ENCODE measurements around the gene INKA2. TPM values are rescaled to one million over a fixed set of nuclear protein-coding genes. Genes with fewer than 3 reads are reported as not detected.

The INKA2 gene
- total RNA-seq, 1 experiment from 2014 or later = 3.5 TPM

DNA sequence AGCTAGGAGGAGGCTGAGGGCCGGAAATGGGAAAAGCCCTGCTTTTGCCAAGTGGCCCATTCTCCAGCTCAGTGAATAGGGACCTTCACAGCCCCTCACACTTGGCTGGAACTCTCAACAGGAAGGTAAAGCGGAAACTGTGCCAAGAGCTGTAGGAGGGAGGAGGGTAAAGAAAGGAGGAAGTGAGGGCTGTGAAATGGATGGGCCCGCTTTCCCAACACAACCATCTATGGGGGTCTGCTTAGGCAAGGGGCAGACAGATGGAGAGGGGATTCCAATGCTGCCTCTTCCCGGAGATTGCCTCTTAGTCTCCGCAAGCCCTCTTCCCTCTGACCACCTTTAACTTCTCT is 5.2 kb downstream of the INKA2 start:
- no peaks in the 10 kb centered on the region for H3K9me3 Mint-ChIP-seq (ENCODE audit: unreplicated experiment)
- intact Hi-C loops (cut with micrococcal nuclease) = no loop called here
- no peak overlapping the region for H3K27ac Mint-ChIP-seq (ENCODE audit: low read depth, unreplicated experiment)
- ChIA-PET CTCF (interaction anchor here (9.9 kb wide), 1 partner anchor 19 kb away, joined by 94 read pairs; no protein-coding TSS in a partner anchor), POLR2A (interaction anchor here (1.0 kb wide), 1 partner anchor 21 kb away, joined by 4 read pairs; no protein-coding TSS in a partner anchor)
- H3K4me1 Mint-ChIP-seq (ENCODE audit: insufficient read depth, unreplicated experiment) = peaks cover 12% of the 10 kb centered on the region
- TF ChIP-seq, protein P1, sequence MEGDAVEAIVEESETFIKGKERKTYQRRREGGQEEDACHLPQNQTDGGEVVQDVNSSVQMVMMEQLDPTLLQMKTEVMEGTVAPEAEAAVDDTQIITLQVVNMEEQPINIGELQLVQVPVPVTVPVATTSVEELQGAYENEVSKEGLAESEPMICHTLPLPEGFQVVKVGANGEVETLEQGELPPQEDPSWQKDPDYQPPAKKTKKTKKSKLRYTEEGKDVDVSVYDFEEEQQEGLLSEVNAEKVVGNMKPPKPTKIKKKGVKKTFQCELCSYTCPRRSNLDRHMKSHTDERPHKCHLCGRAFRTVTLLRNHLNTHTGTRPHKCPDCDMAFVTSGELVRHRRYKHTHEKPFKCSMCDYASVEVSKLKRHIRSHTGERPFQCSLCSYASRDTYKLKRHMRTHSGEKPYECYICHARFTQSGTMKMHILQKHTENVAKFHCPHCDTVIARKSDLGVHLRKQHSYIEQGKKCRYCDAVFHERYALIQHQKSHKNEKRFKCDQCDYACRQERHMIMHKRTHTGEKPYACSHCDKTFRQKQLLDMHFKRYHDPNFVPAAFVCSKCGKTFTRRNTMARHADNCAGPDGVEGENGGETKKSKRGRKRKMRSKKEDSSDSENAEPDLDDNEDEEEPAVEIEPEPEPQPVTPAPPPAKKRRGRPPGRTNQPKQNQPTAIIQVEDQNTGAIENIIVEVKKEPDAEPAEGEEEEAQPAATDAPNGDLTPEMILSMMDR (IDR thresholded peaks at IDR 0.05; ENCODE audit: unreplicated experiment) = no peak
- no peaks in the 10 kb centered on the region for H3K36me3 Mint-ChIP-seq (ENCODE audit: insufficient read depth, unreplicated experiment)
- no peaks in the 10 kb centered on the region for H3K27me3 Mint-ChIP-seq (ENCODE audit: insufficient read depth, unreplicated experiment)
- BruUV-seq (replicated peaks) = no TSS peak
- H3K4me3 Mint-ChIP-seq (ENCODE audit: unreplicated experiment) = no peak overlapping the region
- no peak for DNase-seq (ENCODE audit: unreplicated experiment)

DNA sequence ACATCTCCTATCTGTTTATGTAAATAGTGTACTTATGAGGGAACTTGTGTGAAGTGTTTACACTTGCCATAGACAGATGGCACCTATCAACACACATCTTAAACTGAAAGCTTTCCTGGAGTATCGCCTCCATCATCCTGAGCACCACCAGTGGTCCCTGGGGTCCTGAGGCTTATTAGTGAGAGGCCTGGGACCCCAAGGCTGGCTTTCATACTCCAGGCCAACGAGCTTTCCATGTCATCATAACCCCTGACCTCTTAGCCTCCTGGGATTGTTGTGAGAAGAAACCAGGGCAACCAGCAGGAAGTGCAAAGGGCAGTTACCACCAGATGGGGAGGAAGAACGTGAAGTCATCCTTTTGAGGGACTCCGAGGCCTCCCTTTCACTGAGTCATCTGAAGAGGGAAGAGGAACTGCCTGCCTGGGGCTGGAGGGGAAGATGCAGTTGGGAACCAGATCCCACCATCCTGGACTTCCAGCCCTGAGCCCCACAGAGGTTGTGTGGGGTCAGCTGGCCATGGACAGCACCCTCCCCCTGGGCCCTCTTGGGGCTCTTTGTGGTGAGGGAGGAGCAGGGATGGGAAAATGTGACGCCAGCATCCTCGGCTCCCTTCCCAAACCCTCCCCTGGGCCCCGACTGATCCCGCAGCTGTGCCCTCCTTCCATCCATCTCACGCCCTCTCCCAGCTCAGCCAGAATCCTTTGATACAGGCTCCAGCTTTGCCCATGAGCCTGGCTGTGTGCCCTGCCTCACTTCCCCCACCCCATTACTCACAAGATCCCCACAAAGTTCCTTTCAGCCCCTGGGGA is 5.8 kb downstream of the INKA2 start:
- no peaks in the 10 kb centered on the region for H3K36me3 Mint-ChIP-seq (ENCODE audit: insufficient read depth, unreplicated experiment)
- H3K4me1 Mint-ChIP-seq (ENCODE audit: insufficient read depth, unreplicated experiment) = peaks cover 12% of the 10 kb centered on the region
- ChIA-PET CTCF (interaction anchor here (2.0 to 9.9 kb wide), 2 partner anchors 14 to 18 kb away, joined by 11 to 94 read pairs; no protein-coding TSS in a partner anchor), POLR2A (interaction anchor here (1.0 kb wide), 1 partner anchor 22 kb away, joined by 4 read pairs; no protein-coding TSS in a partner anchor)
- TF ChIP-seq, protein P1 (IDR thresholded peaks at IDR 0.05; ENCODE audit: unreplicated experiment) = no peak
- BruUV-seq (replicated peaks) = no TSS peak
- no peaks in the 10 kb centered on the region for H3K9me3 Mint-ChIP-seq (ENCODE audit: unreplicated experiment)
- H3K27ac Mint-ChIP-seq (ENCODE audit: low read depth, unreplicated experiment) = no peak overlapping the region
- intact Hi-C loops (cut with micrococcal nuclease) = no loop called here
- no peak overlapping the region for H3K4me3 Mint-ChIP-seq (ENCODE audit: unreplicated experiment)
- peak; percentile 31 for DNase-seq (ENCODE audit: unreplicated experiment)
- no peaks in the 10 kb centered on the region for H3K27me3 Mint-ChIP-seq (ENCODE audit: insufficient read depth, unreplicated experiment)

DNA sequence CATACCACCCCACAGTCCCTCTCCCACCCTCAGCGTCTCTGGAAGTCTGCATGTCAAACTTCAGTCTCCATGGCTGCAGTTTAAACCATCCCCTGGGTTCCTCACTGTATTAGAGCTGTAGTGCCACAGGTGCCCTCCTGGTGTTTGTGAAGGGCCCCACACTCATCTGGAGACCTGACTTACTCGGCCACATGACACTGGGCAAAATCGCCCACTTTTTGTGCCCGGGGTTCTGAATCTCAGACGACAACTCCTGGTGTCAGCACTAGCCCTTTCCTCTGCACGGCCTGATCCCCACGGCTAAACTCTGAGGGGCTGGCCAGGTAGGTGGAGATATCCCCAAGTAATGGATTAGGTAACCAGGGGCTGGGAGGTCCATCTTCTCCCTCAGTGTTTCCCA is 6.5 kb downstream of the INKA2 start:
- peaks cover 7% of the 10 kb centered on the region for H3K4me1 Mint-ChIP-seq (ENCODE audit: insufficient read depth, unreplicated experiment)
- H3K36me3 Mint-ChIP-seq (ENCODE audit: insufficient read depth, unreplicated experiment) = no peaks in the 10 kb centered on the region
- BruUV-seq (replicated peaks) = no TSS peak
- no peaks in the 10 kb centered on the region for H3K27me3 Mint-ChIP-seq (ENCODE audit: insufficient read depth, unreplicated experiment)
- ChIA-PET POLR2A (no interaction called here), CTCF (interaction anchor here (0.9 to 9.9 kb wide), 4 partner anchors 11 to 22 kb away, joined by 5 to 94 read pairs (median 8); no protein-coding TSS in a partner anchor)
- no peak overlapping the region for H3K27ac Mint-ChIP-seq (ENCODE audit: low read depth, unreplicated experiment)
- TF ChIP-seq, protein P1 (IDR thresholded peaks at IDR 0.05; ENCODE audit: unreplicated experiment) = no peak
- intact Hi-C loops (cut with micrococcal nuclease) = no loop called here
- no peak for DNase-seq (ENCODE audit: unreplicated experiment)
- no peak overlapping the region for H3K4me3 Mint-ChIP-seq (ENCODE audit: unreplicated experiment)
- H3K9me3 Mint-ChIP-seq (ENCODE audit: unreplicated experiment) = no peaks in the 10 kb centered on the region

DNA sequence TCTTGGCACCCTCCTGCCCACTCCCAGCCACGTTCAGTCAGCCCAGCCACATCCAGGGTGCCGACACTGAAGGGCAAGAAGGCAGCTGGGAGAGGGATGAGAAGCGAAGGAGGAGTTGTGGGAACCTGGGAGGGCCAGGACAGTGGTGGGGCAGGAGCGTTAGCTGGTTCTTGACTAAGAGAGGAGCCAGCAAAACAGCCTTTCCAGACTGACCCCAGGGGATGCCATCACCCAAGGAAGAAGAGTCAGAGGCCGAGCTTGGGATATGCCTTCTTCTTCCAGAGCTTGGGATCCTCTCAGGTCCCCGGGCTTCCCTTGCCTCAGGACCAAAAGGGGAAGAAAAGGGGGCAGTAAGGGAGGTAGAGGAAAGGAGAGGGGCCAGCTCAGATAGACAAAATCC is 7.2 kb downstream of the INKA2 start:
- TF ChIP-seq, protein P1 (IDR thresholded peaks at IDR 0.05; ENCODE audit: unreplicated experiment) = no peak
- ChIA-PET POLR2A (no interaction called here), CTCF (interaction anchor here (0.9 to 9.9 kb wide), 5 partner anchors 12 to 37 kb away, joined by 3 to 94 read pairs (median 5); no protein-coding TSS in a partner anchor)
- BruUV-seq (replicated peaks) = no TSS peak
- H3K4me1 Mint-ChIP-seq (ENCODE audit: insufficient read depth, unreplicated experiment) = no peaks in the 10 kb centered on the region
- H3K4me3 Mint-ChIP-seq (ENCODE audit: unreplicated experiment) = no peak overlapping the region
- H3K9me3 Mint-ChIP-seq (ENCODE audit: unreplicated experiment) = no peaks in the 10 kb centered on the region
- no peak overlapping the region for H3K27ac Mint-ChIP-seq (ENCODE audit: low read depth, unreplicated experiment)
- H3K27me3 Mint-ChIP-seq (ENCODE audit: insufficient read depth, unreplicated experiment) = no peaks in the 10 kb centered on the region
- no peaks in the 10 kb centered on the region for H3K36me3 Mint-ChIP-seq (ENCODE audit: insufficient read depth, unreplicated experiment)
- no peak for DNase-seq (ENCODE audit: unreplicated experiment)
- intact Hi-C loops (cut with micrococcal nuclease) = no loop called here
